K562 (cell line): ENCODE measurements around the gene YIF1A. TPM values are rescaled to one million over a fixed set of nuclear protein-coding genes. Genes with fewer than 3 reads are reported as not detected.

Experiments used
- BRCA1 ChIP-seq, 2 experiments: fragments of 450-650 bp in 1 of 2; sonication (generic) in 1 of 2; formaldehyde crosslinking in 1 of 2; IDR thresholded peaks; 2 replicates each; pipeline versions ENCODE4 v1.5.0 to v1.6.1; 2017 to 2020; ENCODE audit warnings: mild to moderate bottlenecking in 1 of 2, missing genetic modification reagents in 1 of 2
- CREBBP ChIP-seq: IDR thresholded peaks from one replicate; pipeline ENCODE4 v1.6.1; 2012; ENCODE audit warnings: low read depth, mild to moderate bottlenecking, control low read depth, inconsistent platforms, low read length
- EGR1 ChIP-seq: fragments of 450-650 bp; conservative IDR thresholded peaks from 2 replicates; pipeline ENCODE4 v1.6.1; 2017; ENCODE audit warnings: mild to moderate bottlenecking
- FOXP1 ChIP-seq: sonication (generic); formaldehyde crosslinking; IDR thresholded peaks from 2 replicates; pipeline ENCODE4 v1.8.0; 2022; ENCODE audit warnings: mild to moderate bottlenecking, missing genetic modification reagents
- MXI1 ChIP-seq: IDR thresholded peaks from 2 replicates; pipeline ENCODE4 v1.6.1; 2011; ENCODE audit warnings: low read depth, mild to moderate bottlenecking, improper control_type of control experiment, low read length
- RBM14 ChIP-seq: fragments of 200-400 bp; formaldehyde crosslinking; IDR thresholded peaks from 2 replicates; pipeline ENCODE4 v1.6.1; 2018; ENCODE audit warnings: low read depth, mild to moderate bottlenecking, low read length, moderate library complexity, borderline replicate concordance; ENCODE audit not compliant: insufficient read depth
- RFX5 ChIP-seq: IDR thresholded peaks from 2 replicates; pipeline ENCODE4 v1.6.1; 2011; ENCODE audit warnings: low read depth, mild to moderate bottlenecking, improper control_type of control experiment, low read length
- TEAD2 ChIP-seq: fragments of 450-650 bp; IDR thresholded peaks from 2 replicates; pipeline ENCODE4 v1.6.1; 2016; ENCODE audit warnings: missing genetic modification characterization, control low read depth, missing compliant biosample characterization
- ZNF143 ChIP-seq: sonication (generic); formaldehyde crosslinking; IDR thresholded peaks from 2 replicates; pipeline ENCODE4 v1.9.0; 2022; ENCODE audit warnings: mild to moderate bottlenecking, missing genetic modification reagents
- ZNF518B ChIP-seq: fragments of 250-450 bp; sonication (Bioruptor Pico); IDR thresholded peaks from 2 replicates; pipeline ENCODE4 v1.5.0; 2021; ENCODE audit warnings: mild to moderate bottlenecking, moderate library complexity
- polyA plus RNA-seq, 8 experiments: library from polyadenylated mRNA; depleted of rRNA in 4 of 8; stranded (reverse) in 5 of 8; unstranded in 3 of 8; fragments of >200 nt; fragmentation: Nextera tagmentation in 2 of 8; fragmentation: Illumina TruSeq in 1 of 8; extraction: Ambion mirVana in 2 of 8; extraction: Trizol in 1 of 8; gene quantifications; 2 replicates each; pipeline versions ENCODE4 v1.2.1 to v1.2.3, GENCODE V29; 2011 to 2014; ENCODE audit warnings: inconsistent platforms in 1 of 8, missing spikeins in 1 of 8
- total RNA-seq, 7 experiments: library from RNA; depleted of rRNA in 6 of 7; stranded (reverse); fragments of >200 nt in 6 of 7; fragmentation: Illumina TruSeq in 2 of 7; extraction: Trizol in 2 of 7; gene quantifications; 2 replicates each; pipeline versions ENCODE4 v1.2.1 to v1.2.3, GENCODE V29; 2011 to 2021; ENCODE audit warnings: low replicate concordance in 1 of 7
- TF ChIP-seq, protein P1 (sequence below): IDR thresholded peaks from 2 replicates; pipeline ENCODE4 v1.6.1; 2011; ENCODE audit warnings: borderline replicate concordance, low read depth, mild to moderate bottlenecking, moderate library complexity, low read length; ENCODE audit not compliant: insufficient read depth, poor library complexity, severe bottlenecking
- TF ChIP-seq, protein P2 (sequence below), 3 experiments: IDR thresholded peaks in 2 of 3; conservative IDR thresholded peaks in 1 of 3; 2 replicates each; pipeline ENCODE4 v1.5.1; 2011 to 2012; ENCODE audit warnings: low read length in 3 of 3, mild to moderate bottlenecking in 3 of 3, control low read depth in 2 of 3, improper control_type of control experiment in 1 of 3, inconsistent platforms in 1 of 3, low read depth in 1 of 3, mixed read lengths in 1 of 3, moderate library complexity in 1 of 3; ENCODE audit not compliant: insufficient read depth in 2 of 3

YIF1A gene
- total and polyA plus RNA-seq, 9 of the 15 experiments (the other 6 are each of a cell fraction or from before 2014, with no cell fraction given) = 8.6 to 121 (median 77.2) TPM

DNA sequence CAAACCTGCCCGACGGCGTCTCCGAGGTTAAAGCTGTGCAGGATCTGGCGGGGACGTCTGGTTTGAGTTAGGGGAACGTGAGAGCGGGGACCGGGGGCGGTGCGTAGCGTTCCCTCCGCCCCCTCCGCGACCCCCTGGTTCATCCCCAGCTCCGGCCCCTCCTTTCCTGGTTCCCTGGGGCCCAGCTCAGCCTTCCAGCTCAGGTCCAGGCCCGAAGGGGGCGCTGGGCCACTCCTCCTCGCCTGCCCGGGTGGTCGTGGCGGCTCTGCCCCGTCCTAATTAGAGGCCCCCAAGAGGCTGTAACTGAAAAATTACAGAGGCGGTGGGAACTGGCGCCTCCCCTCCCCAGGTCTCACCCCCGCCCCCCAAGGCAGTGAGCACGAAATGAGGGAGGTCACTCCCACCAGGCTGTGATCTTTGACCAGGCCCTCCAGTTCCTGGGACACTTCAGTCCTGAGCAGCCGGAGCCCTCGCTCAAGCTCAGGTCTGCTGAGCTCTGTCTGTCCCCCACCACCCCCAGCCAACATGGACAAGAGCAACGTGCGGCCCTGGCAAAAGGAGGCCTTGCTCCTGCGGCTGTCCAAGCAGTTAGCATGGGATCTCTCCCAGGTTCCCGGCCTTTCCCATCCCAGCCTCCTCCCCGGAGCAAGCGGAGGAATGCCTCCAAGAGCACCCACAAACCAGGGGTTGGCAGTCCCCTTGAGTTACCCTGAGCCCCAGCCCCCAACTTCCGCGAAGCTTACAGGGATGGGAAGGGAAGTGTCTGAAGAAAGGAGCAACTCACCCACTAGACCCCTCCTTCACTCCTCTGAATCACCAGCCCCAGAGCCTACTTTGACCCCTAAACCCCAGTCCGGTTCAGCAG is 24.6 kb upstream of the YIF1A start (continued):
- TF ChIP-seq, protein P1, sequence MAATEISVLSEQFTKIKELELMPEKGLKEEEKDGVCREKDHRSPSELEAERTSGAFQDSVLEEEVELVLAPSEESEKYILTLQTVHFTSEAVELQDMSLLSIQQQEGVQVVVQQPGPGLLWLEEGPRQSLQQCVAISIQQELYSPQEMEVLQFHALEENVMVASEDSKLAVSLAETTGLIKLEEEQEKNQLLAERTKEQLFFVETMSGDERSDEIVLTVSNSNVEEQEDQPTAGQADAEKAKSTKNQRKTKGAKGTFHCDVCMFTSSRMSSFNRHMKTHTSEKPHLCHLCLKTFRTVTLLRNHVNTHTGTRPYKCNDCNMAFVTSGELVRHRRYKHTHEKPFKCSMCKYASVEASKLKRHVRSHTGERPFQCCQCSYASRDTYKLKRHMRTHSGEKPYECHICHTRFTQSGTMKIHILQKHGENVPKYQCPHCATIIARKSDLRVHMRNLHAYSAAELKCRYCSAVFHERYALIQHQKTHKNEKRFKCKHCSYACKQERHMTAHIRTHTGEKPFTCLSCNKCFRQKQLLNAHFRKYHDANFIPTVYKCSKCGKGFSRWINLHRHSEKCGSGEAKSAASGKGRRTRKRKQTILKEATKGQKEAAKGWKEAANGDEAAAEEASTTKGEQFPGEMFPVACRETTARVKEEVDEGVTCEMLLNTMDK = peak; percentile 12
- no peak for TF ChIP-seq BRCA1 (IDR thresholded peaks at IDR 0.05)
- no peak for TF ChIP-seq BRCA1 (CRISPR knock-in tag; IDR thresholded peaks at IDR 0.05)
- no peak for TF ChIP-seq TEAD2
- no peak for TF ChIP-seq ZNF518B
- no peak for TF ChIP-seq FOXP1 (CRISPR knock-in tag)
- TF ChIP-seq, protein P2, sequence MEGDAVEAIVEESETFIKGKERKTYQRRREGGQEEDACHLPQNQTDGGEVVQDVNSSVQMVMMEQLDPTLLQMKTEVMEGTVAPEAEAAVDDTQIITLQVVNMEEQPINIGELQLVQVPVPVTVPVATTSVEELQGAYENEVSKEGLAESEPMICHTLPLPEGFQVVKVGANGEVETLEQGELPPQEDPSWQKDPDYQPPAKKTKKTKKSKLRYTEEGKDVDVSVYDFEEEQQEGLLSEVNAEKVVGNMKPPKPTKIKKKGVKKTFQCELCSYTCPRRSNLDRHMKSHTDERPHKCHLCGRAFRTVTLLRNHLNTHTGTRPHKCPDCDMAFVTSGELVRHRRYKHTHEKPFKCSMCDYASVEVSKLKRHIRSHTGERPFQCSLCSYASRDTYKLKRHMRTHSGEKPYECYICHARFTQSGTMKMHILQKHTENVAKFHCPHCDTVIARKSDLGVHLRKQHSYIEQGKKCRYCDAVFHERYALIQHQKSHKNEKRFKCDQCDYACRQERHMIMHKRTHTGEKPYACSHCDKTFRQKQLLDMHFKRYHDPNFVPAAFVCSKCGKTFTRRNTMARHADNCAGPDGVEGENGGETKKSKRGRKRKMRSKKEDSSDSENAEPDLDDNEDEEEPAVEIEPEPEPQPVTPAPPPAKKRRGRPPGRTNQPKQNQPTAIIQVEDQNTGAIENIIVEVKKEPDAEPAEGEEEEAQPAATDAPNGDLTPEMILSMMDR (IDR thresholded peaks at IDR 0.05 in 2 of 3, conservative IDR thresholded peaks at IDR 0.05 in 1 of 3; ENCODE audit: insufficient read depth in 2 of 3, low read depth in 1 of 3, low read length in 3 of 3) = peak in 2 of 3 experiments; percentile 2 to 26; a peak in 1 of 6 replicates
- TF ChIP-seq MXI1 = no peak
- peak; percentile 19; the same call in 1 of the 2 replicates for TF ChIP-seq ZNF143
- peak; percentile 30; the same call in 1 of the 2 replicates for TF ChIP-seq EGR1
- TF ChIP-seq CREBBP = no peak
- 0 out of 2 replicates have a peak, but pooled peaks have one; percentile 22 for TF ChIP-seq RBM14
- TF ChIP-seq RFX5 = no peak
